GM12874 (cell line): Measurements from ENCODE around the gene ELMO1.
A peak's percentile ranks its signal among the peaks of the same experiment; 100 is the strongest.

Source experiments
- TF ChIP-seq, protein P1 (sequence below): IDR thresholded peaks from 2 replicates; pipeline ENCODE4 v1.5.1; 2011; ENCODE audit warnings: low read depth, mild to moderate bottlenecking, control low read depth, low read length, moderate library complexity; ENCODE audit not compliant: insufficient read depth

Gene ELMO1

DNA sequence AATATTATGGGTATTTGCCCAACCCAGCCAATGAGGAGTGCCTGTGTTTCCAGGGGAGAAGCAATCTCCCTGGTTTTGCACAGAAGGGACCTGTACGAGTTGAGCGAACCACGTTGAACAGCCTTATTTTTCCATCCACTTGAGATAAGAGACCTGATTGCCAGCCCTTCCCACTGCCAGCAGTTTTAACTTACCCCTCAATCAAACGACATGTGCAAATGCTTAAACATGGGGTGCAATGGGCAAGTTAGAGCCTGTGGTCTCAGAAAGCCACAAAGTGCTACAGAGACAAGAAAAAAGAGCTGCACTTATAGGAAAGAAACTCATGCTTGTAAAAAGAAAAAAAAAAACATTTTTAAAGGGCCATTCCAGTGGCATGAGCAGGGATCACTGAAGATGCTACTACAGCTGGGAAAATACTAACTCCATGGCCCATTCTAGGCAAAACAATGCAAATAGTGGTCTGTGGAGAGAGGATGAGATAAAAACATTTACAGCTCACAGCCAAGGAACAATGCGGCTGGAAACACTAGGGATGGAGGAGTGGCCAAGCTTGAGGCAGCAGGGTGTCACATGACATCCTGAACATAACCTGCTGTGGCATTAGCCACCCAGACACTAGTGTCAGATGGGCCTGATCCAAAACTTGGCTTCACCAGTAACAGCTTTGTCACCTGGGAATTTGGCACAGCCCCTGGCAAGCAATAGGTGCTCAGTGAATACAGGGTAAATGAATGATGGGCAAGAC is 162.8 kb downstream of the ELMO1 start:
- TF ChIP-seq, protein P1, sequence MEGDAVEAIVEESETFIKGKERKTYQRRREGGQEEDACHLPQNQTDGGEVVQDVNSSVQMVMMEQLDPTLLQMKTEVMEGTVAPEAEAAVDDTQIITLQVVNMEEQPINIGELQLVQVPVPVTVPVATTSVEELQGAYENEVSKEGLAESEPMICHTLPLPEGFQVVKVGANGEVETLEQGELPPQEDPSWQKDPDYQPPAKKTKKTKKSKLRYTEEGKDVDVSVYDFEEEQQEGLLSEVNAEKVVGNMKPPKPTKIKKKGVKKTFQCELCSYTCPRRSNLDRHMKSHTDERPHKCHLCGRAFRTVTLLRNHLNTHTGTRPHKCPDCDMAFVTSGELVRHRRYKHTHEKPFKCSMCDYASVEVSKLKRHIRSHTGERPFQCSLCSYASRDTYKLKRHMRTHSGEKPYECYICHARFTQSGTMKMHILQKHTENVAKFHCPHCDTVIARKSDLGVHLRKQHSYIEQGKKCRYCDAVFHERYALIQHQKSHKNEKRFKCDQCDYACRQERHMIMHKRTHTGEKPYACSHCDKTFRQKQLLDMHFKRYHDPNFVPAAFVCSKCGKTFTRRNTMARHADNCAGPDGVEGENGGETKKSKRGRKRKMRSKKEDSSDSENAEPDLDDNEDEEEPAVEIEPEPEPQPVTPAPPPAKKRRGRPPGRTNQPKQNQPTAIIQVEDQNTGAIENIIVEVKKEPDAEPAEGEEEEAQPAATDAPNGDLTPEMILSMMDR: no peak

DNA sequence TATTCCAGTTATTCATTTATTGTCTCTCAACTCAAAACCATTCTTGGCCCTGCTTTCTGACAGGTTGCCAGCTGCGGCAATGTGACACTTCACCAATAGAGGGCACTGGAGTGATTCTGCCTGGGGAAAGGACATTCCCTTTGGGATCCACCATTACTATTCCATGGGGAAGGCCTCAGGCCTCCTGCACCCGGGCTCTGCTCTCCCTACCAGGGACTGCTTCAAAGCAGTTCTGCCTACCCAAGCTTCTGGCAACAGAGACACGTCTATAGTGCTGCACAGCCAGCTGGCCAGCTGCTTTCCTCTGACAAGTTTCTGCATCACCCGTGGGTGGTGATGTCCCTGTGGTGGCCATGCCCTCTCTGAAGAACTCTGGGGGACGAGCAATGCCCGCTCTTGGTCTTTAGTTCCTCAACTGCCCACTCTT is 163.8 kb downstream of the ELMO1 start:
- TF ChIP-seq, protein P1: peak; percentile 87

DNA sequence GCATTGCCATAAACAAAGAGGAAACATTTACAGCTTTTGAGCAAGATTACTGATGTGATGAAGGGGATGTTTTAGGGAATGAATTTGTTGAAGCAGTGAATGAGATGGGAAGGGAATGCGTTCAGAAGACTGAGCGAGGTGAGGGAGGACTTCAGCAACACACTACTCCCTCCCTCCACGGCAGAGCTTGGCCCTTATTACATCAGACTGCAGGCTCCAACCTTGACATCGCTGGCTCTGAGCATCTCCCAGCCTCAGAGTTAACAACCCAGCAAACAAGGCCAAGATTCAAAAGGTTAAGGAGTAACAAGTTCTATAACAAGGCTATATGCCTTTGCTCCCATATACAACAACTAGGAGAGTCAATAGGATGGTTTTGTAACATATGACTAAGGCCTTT is 164.4 kb downstream of the ELMO1 start:
- TF ChIP-seq, protein P1: no peak

DNA sequence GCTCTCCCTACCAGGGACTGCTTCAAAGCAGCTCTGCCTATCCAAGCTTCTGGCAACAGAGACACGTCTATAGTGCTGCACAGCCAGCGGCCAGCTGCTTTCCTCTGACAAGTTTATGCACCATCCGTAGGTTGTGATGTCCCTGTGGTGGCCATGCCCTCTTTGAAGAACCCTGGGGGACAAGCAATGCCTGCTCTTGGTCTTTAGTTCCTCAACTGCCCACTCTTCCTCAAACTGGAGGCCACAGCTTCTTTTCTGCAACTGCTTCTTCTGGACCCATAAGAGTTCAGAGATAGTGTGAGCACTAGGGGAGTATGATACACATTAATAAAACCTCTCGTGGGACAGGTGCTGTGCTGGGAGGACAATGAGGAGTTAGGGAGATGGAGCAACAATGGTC is 164.9 kb downstream of the ELMO1 start:
- TF ChIP-seq, protein P1: no peak

DNA sequence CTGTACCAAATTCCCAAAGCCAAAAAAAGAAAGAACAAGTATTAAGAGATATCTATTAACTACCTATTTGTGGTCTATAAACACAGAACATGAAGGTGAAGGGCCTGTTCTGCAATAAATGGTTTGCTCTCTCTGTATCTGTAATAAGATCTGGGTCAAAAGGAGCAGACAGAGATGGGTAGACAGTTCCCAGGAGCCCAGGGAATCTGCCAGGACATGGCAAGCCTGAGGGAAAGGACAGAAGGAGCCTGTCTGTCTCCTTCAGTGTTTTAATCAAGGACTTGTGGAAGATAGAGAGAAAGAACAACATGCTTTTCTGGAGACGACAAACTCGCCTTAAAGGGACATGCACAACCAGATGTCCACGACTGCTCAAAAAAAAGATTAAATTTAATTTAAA is 165.7 kb downstream of the ELMO1 start:
- TF ChIP-seq, protein P1: no peak

DNA sequence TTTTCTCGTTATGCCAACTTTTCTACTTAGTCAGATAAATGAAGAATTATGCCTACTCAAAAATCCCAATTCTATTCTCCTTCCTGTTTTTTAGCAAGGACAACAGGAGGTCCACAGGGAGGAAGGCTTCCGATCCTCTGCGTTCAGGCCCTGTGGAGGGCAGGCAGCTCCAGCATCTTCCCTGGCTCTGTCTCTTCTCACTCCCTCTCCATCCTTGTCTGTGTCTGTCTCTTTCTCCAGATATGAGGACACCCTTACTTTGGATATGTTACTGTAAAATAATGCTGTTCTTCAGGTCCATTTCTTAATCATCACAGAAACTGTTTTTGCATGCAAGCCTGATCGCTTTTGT is 166.6 kb downstream of the ELMO1 start:
- TF ChIP-seq, protein P1: no peak

DNA sequence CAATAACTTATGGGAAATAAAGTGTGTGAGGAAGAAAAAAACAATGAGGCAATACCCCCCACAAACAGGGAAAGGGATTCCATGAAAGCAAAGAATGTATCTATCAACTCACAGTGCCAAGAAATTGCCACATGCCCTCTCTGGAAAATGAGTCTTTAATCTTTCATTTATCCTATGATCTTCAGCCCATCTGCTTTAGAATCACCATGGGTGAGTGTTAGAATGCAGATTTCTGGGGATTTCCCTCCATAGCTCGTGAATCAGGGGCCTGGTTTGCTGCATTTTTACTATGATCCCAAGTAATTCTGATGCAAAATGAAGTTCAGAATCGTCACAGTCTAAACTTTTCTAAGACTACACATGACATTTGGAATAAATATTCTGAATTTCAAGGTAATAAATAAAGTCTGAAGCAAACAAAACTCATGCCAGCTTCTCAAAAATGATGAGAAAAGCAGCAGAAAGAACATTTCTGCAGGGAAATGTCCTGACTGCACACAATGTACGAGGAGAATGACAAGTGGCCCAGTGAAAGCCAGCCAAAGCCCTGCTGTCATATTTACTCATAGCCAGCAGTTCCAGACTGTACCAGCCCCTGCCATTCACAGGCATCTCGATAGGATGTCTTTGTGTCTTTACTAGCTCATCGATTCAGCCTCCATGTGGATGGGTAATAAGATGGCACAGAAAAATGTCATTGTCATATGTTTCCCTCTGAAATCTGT is 167.1 kb downstream of the ELMO1 start:
- TF ChIP-seq, protein P1: no peak
